ENCODE measurements around the gene IGF1R.
"Not testable (repeated sequence)": the region's sequence is repeated elsewhere in the genome, so short reads cannot be mapped to it uniquely, and the experiment has no call there.

The IGF1R gene

GRCh38 chr15:98614681-98615080, 33.7 kb upstream of the IGF1R start:
- no peak for TF ChIP-seq EZH2phosphoT487 (IDR thresholded peaks at IDR 0.05; ENCODE audit: low read depth)
- no peak for TF ChIP-seq CTCF (IDR thresholded peaks at IDR 0.05; ENCODE audit: low read depth, low read length)
- H3K9me3 ChIP-seq (ENCODE audit: insufficient read depth, low read length), result no peaks in the 10 kb centered on the region
- H3K9ac ChIP-seq (ENCODE audit: low read length), result no peak overlapping the region
- no peak overlapping the region for H3K27ac ChIP-seq (ENCODE audit: low read length)
- no peak overlapping the region for H3K4me2 ChIP-seq (ENCODE audit: low read length)
- H3K4me1 ChIP-seq (ENCODE audit: low read length), result no peaks in the 10 kb centered on the region
- peaks cover 23% of the 10 kb centered on the region for H3K27me3 ChIP-seq (ENCODE audit: low read depth, low read length)
- H2AFZ ChIP-seq (ENCODE audit: low read depth, low read length), result no peak overlapping the region
- no peak overlapping the region for H3K4me3 ChIP-seq (ENCODE audit: low read length)
- no peaks in the 10 kb centered on the region for H3K79me2 ChIP-seq (ENCODE audit: low read length)
- H4K20me1 ChIP-seq (ENCODE audit: insufficient read depth, low read length), result no peaks in the 10 kb centered on the region
- no peaks in the 10 kb centered on the region for H3K36me3 ChIP-seq (replicated peaks; ENCODE audit: low read depth, low read length)

GRCh38 chr15:98616397-98616796, 31.9 kb upstream of the IGF1R start:
- H3K4me3 ChIP-seq (ENCODE audit: low read length), result no peak overlapping the region
- no peak for TF ChIP-seq EZH2phosphoT487 (IDR thresholded peaks at IDR 0.05; ENCODE audit: low read depth)
- TF ChIP-seq CTCF (IDR thresholded peaks at IDR 0.05; ENCODE audit: low read depth, low read length), result no peak
- H3K36me3 ChIP-seq (replicated peaks; ENCODE audit: low read depth, low read length), result no peaks in the 10 kb centered on the region
- no peaks in the 10 kb centered on the region for H4K20me1 ChIP-seq (ENCODE audit: insufficient read depth, low read length)
- no peak overlapping the region for H3K4me2 ChIP-seq (ENCODE audit: low read length)
- H2AFZ ChIP-seq (ENCODE audit: low read depth, low read length), result no peak overlapping the region
- H3K27me3 ChIP-seq (ENCODE audit: low read depth, low read length), result peaks cover 30% of the 10 kb centered on the region
- no peaks in the 10 kb centered on the region for H3K79me2 ChIP-seq (ENCODE audit: low read length)
- H3K27ac ChIP-seq (ENCODE audit: low read length), result no peak overlapping the region
- no peaks in the 10 kb centered on the region for H3K4me1 ChIP-seq (ENCODE audit: low read length)
- no peaks in the 10 kb centered on the region for H3K9me3 ChIP-seq (ENCODE audit: insufficient read depth, low read length)
- H3K9ac ChIP-seq (ENCODE audit: low read length), result no peak overlapping the region

- TF ChIP-seq EZH2phosphoT487 (IDR thresholded peaks at IDR 0.05; ENCODE audit: low read depth) (no peak), CTCF (IDR thresholded peaks at IDR 0.05; ENCODE audit: low read depth, low read length) (no peak)
- Histone ChIP-seq H3K36me3 (replicated peaks; ENCODE audit: low read depth, low read length) (no peaks in the 10 kb centered on the region), H3K4me1 (ENCODE audit: low read length) (no peaks in the 10 kb centered on the region), H3K27ac (ENCODE audit: low read length) (no peak overlapping the region), H3K4me2 (ENCODE audit: low read length) (no peak overlapping the region), H3K9ac (ENCODE audit: low read length) (no peak overlapping the region), H3K9me3 (ENCODE audit: insufficient read depth, low read length) (no peaks in the 10 kb centered on the region), H3K4me3 (ENCODE audit: low read length) (no peak overlapping the region), H2AFZ (ENCODE audit: low read depth, low read length) (no peak overlapping the region), H3K27me3 (ENCODE audit: low read depth, low read length) (peaks cover 36% of the 10 kb centered on the region), H4K20me1 (ENCODE audit: insufficient read depth, low read length) (no peaks in the 10 kb centered on the region), H3K79me2 (ENCODE audit: low read length) (no peaks in the 10 kb centered on the region)
Observed at GRCh38 chr15:98617328-98617980, 30.9 kb upstream of the IGF1R start.

- not testable (repeated sequence) for H3K36me3 ChIP-seq (replicated peaks; ENCODE audit: low read depth, low read length)
Observed at GRCh38 chr15:98618576-98618975, 29.8 kb upstream of the IGF1R start.

More at GRCh38 chr15:98618576-98618975, 29.8 kb upstream of the IGF1R start:
- not testable (repeated sequence) for H3K9me3 ChIP-seq (ENCODE audit: insufficient read depth, low read length); H3K4me1 ChIP-seq (ENCODE audit: low read length); H3K79me2 ChIP-seq (ENCODE audit: low read length); H2AFZ ChIP-seq (ENCODE audit: low read depth, low read length); H4K20me1 ChIP-seq (ENCODE audit: insufficient read depth, low read length); H3K9ac ChIP-seq (ENCODE audit: low read length); H3K4me3 ChIP-seq (ENCODE audit: low read length); H3K4me2 ChIP-seq (ENCODE audit: low read length); H3K27ac ChIP-seq (ENCODE audit: low read length)
- peaks cover 39% of the 10 kb centered on the region for H3K27me3 ChIP-seq (ENCODE audit: low read depth, low read length)
